ENCODE results near the gene CDRT4. TPM values are rescaled to one million over a fixed set of nuclear protein-coding genes. Genes with fewer than 3 reads are reported as not detected.
"Not testable (repeated sequence)": the region's sequence is repeated elsewhere in the genome, so short reads cannot be mapped to it uniquely, and the experiment has no call there.

Gene CDRT4
- polyA plus RNA-seq, 3 donors from 2014 or later, result 0.69 to 5.1 TPM; not detected in 1

- H3K27me3 Mint-ChIP-seq (ENCODE audit: low read depth in 3 of 3), result peaks cover 0 to 3% (median 3%) of the 10 kb centered on the region in 3 donors
- H3K27ac Mint-ChIP-seq, result no peak overlapping the region
- H3K4me3 Mint-ChIP-seq, result no peak overlapping the region
- DNase-seq, result no peak
- H3K4me1 Mint-ChIP-seq, result peaks cover 0 to 13% of the 10 kb centered on the region in 2 donors
- H3K36me3 Mint-ChIP-seq, result peaks cover 23 to 51% (median 42%) of the 10 kb centered on the region in 3 donors
- H3K9me3 Mint-ChIP-seq, result no peaks in the 10 kb centered on the region
Measured at GRCh38 chr17:15442311-15443180, 24.9 kb downstream of the CDRT4 start.

- Mint-ChIP-seq H3K27ac (no peak overlapping the region), H3K27me3 (ENCODE audit: low read depth in 3 of 3) (peaks cover 0 to 3% (median 1%) of the 10 kb centered on the region in 3 donors), H3K36me3 (peaks cover 23 to 56% (median 50%) of the 10 kb centered on the region in 3 donors), H3K4me3 (no peak overlapping the region), H3K4me1 (peaks cover 11 to 25% of the 10 kb centered on the region in 2 donors), H3K9me3 (no peaks in the 10 kb centered on the region)
- DNase-seq, result no peak
Measured at GRCh38 chr17:15441315-15441714, 26.1 kb downstream of the CDRT4 start.

DNA sequence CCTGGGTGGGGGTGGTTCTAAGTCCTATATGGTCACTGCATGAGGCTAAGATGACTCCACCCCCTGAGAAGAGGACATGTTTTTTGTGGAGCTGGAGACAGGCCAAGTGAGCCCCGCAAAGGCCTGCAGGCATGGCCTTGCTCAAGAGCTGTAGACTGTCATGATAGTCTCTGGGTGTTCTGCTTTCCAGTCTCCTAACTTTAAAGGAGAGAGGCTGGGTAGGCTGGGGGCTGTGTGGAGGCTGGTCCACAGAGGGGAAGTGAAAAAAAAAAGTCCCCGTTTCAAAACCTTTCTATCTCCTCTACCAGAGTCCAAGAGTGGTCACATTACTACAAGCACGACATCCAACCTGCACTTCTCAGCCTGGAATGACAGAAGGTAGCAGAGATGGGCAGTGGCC is 27.1 kb downstream of the CDRT4 start:
- Mint-ChIP-seq H3K4me1 (peaks cover 14 to 28% of the 10 kb centered on the region in 2 donors), H3K4me3 (no peak overlapping the region), H3K27ac (peak overlapping the region in 1 of 6 donors; percentile 39), H3K27me3 (ENCODE audit: low read depth in 3 of 3) (peaks cover 0 to 3% (median 0%) of the 10 kb centered on the region in 3 donors), H3K36me3 (peaks cover 23 to 55% (median 49%) of the 10 kb centered on the region in 3 donors), H3K9me3 (no peaks in the 10 kb centered on the region)
- no peak for DNase-seq

DNA sequence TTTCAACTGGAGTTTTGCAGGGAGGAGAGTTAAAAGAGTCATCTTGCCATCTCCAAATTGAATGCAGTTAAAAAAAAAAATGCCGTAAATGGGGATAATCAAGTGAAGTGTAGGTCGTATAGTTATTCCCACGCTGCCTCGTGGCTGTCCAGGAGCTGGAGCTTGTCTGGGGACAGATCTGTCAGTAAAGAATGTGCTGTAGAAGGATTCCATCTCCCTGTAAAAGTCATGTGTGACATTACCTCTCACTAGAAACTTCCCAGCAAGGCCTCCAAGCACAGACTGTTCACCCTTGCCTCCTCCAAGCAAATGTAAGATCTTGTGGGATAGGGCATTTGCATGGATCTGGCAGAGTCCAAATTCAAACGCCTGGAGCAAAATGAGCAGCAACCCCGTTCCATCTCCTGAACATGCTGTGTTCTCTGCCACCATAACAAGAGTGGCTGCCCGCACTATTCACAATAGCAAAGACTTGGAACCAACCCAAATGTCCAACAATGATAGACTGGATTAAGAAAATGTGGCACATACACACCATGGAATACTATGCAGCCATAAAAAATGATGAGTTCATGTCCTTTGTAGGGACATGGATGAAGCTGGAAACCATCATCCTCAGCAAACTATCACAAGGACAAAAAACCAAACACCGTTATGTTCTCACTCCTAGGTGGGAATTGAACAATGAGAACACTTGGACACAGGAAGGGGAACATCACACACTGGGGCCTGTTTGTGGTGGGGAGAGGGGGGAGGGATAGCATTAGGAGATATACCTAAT is 28.0 kb downstream of the CDRT4 start:
- Mint-ChIP-seq H3K27ac (peak overlapping the region in 1 of 6 donors; percentile 26), H3K36me3 (peaks cover 23 to 55% (median 50%) of the 10 kb centered on the region in 3 donors), H3K4me1 (peaks cover 14 to 20% of the 10 kb centered on the region in 2 donors)
- not testable (repeated sequence) for H3K4me3 Mint-ChIP-seq; H3K27me3 Mint-ChIP-seq (ENCODE audit: low read depth in 3 of 3); DNase-seq; H3K9me3 Mint-ChIP-seq

DNA sequence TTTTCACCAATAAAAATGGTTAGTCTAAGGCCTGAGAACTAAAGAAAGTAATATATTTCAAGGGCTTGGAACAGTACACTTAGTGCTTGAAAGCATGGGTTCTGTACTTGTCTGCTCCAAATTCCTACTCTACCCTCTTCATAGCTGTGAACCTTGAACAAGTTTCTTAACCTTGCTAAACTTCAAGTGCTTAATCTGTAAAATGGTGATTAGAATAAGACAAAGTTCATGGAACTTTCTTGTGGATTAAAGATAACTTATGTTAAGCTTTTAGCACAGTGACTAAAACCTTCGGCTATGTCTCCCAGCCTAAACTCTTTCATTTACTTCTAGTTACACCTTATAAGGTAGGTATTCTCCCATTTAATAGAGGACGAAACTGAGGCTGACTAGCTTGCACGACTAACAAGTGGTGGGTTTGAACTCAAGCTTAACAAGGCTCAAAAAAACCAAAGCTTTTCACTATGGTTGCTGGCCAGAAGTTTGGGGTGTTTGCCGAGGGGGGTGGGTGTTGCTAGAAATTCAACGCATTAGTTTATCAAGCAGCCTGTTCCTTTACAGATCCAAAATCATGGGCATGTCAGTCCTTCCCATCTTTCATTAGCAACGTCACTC is 28.8 kb downstream of the CDRT4 start:
- DNase-seq, result no peak
- Mint-ChIP-seq H3K27me3 (ENCODE audit: low read depth in 3 of 3) (peaks cover 0 to 3% (median 0%) of the 10 kb centered on the region in 3 donors), H3K4me1 (peaks cover 14 to 20% of the 10 kb centered on the region in 2 donors), H3K27ac (peak overlapping the region in 3 of 6 donors; percentile 11 to 31 (median 26)), H3K9me3 (no peaks in the 10 kb centered on the region), H3K36me3 (peaks cover 23 to 55% (median 50%) of the 10 kb centered on the region in 3 donors), H3K4me3 (no peak overlapping the region)

DNA sequence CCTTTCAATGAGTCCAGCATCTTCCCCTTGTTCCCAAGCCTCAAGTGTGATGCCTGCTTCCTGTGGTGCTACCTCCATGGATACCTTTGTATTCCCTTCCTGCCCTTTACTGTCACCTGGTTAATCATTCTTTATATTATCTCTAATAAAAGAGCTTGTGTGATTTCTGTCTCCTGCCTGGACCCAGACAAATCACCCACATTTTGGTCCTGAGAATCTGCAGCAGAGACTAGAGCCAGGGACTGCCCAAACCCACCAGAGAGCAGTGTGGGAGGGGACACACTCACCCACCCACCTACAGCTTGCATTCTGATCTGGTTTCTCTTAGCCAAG is 30.2 kb downstream of the CDRT4 start:
- H3K4me1 Mint-ChIP-seq, result peaks cover 14 to 20% of the 10 kb centered on the region in 2 donors
- H3K27ac Mint-ChIP-seq, result peak overlapping the region; percentile 55 to 88 (median 72)
- H3K36me3 Mint-ChIP-seq, result peaks cover 23 to 50% (median 49%) of the 10 kb centered on the region in 3 donors
- no peaks in the 10 kb centered on the region for H3K27me3 Mint-ChIP-seq (ENCODE audit: low read depth in 3 of 3)
- H3K4me3 Mint-ChIP-seq, result peak overlapping the region in 4 of 5 donors; percentile 8 to 39 (median 22)
- DNase-seq, result no peak
- no peaks in the 10 kb centered on the region for H3K9me3 Mint-ChIP-seq

DNA sequence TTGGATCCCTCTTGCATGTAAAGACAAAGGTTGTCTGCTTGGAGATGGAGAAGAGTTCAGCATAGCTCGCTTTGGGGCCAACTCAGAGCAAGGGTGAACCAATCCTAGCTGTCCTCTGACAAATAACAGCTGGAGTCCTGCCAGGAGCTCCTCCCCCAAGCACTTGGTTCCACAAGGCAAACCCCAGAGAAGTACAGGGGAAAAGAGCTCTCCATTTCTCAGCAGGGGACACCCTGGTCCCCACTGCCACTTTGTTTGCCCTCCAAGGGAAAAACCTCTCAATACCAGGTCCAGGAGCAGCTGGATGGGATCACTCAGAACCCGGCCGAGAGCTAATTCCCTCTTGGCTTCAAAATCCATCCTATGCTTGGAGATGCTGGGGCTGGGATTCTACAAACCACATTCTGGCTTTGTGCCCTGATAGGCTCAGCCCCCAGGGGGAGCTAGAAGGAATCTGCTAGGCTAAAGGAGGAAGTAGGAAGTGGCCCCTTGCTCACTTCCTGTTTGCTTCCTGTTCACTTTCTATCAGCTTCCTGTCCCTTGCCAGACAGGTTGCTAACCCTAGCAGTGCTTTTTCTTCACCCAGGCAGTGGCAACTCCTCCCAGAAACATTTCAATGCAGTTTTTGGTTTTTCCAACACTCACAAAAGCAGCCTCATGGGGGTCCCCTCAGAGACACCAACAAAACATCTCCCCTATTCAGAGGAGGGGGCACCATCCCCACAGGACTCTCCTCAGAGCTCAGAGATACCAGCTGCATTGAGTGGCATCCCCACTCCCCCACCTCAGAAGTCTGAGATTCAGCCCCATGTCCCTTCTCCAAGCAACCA is 30.7 kb downstream of the CDRT4 start:
- H3K36me3 Mint-ChIP-seq, result peaks cover 23 to 48% (median 46%) of the 10 kb centered on the region in 3 donors
- DNase-seq, result peak; percentile 19 to 42 (median 28)
- no peaks in the 10 kb centered on the region for H3K27me3 Mint-ChIP-seq (ENCODE audit: low read depth in 3 of 3)
- H3K9me3 Mint-ChIP-seq, result no peaks in the 10 kb centered on the region
- peak overlapping the region in 4 of 5 donors; percentile 8 to 39 (median 22) for H3K4me3 Mint-ChIP-seq
- H3K4me1 Mint-ChIP-seq, result peaks cover 14 to 20% of the 10 kb centered on the region in 2 donors
- H3K27ac Mint-ChIP-seq, result peak overlapping the region; percentile 55 to 88 (median 72)

- no peak overlapping the region for H3K4me3 Mint-ChIP-seq
Measured at GRCh38 chr17:15434956-15435355, 32.5 kb downstream of the CDRT4 start.

GRCh38 chr17:15432807-15433611 is 34.4 kb downstream of the CDRT4 start:
- H3K4me1 Mint-ChIP-seq, result peaks cover 14 to 20% of the 10 kb centered on the region in 2 donors
- H3K27me3 Mint-ChIP-seq (ENCODE audit: low read depth in 3 of 3), result no peaks in the 10 kb centered on the region
- peaks cover 6 to 25% (median 22%) of the 10 kb centered on the region in 3 donors for H3K36me3 Mint-ChIP-seq
- H3K27ac Mint-ChIP-seq, result peak overlapping the region in 1 of 6 donors; percentile 67
- H3K4me3 Mint-ChIP-seq, result no peak overlapping the region
- H3K9me3 Mint-ChIP-seq, result no peaks in the 10 kb centered on the region
- DNase-seq, result no peak

More at GRCh38 chr17:15434956-15435355, 32.5 kb downstream of the CDRT4 start:
- Mint-ChIP-seq H3K27ac (no peak overlapping the region), H3K36me3 (peaks cover 15 to 39% (median 38%) of the 10 kb centered on the region in 3 donors), H3K9me3 (no peaks in the 10 kb centered on the region), H3K27me3 (ENCODE audit: low read depth in 3 of 3) (no peaks in the 10 kb centered on the region), H3K4me1 (peaks cover 14 to 20% of the 10 kb centered on the region in 2 donors)
- DNase-seq, result no peak

- Mint-ChIP-seq H3K27ac (no peak overlapping the region), H3K27me3 (ENCODE audit: low read depth in 3 of 3) (no peaks in the 10 kb centered on the region), H3K4me1 (peaks cover 7 to 12% of the 10 kb centered on the region in 2 donors), H3K36me3 (peaks cover 8 to 19% (median 13%) of the 10 kb centered on the region in 3 donors), H3K9me3 (no peaks in the 10 kb centered on the region), H3K4me3 (no peak overlapping the region)
- no peak for DNase-seq
Measured at GRCh38 chr17:15431766-15432165, 35.7 kb downstream of the CDRT4 start.

DNA sequence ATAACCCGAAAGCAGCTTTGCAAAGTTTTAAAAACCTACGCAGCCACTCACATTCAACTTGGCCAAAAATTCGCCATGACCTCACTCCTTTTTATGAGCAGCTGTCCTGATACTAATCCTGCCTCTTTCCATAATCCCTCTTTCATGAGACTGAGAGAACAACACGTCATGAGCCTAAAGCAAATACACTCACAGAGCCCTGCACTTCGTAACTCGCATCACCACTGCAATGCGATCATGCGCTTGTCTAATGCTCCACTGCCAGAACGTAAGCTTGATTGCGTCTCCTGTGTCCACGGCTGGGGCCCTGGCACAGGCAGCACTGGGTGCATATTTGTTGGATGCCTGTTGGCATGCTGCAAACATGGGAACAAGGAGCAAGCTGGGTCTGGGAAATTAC is 36.2 kb downstream of the CDRT4 start:
- no peaks in the 10 kb centered on the region for H3K9me3 Mint-ChIP-seq
- H3K27ac Mint-ChIP-seq, result no peak overlapping the region
- peaks cover 1 to 6% of the 10 kb centered on the region in 2 donors for H3K4me1 Mint-ChIP-seq
- H3K4me3 Mint-ChIP-seq, result no peak overlapping the region
- peaks cover 13 to 18% (median 13%) of the 10 kb centered on the region in 3 donors for H3K36me3 Mint-ChIP-seq
- DNase-seq, result no peak
- no peaks in the 10 kb centered on the region for H3K27me3 Mint-ChIP-seq (ENCODE audit: low read depth in 3 of 3)

GRCh38 chr17:15424521-15424920 is 42.9 kb downstream of the CDRT4 start:
- H3K36me3 Mint-ChIP-seq, result peaks cover 4 to 17% (median 8%) of the 10 kb centered on the region in 3 donors
- no peaks in the 10 kb centered on the region for H3K9me3 Mint-ChIP-seq
- no peak overlapping the region for H3K27ac Mint-ChIP-seq
- no peak for DNase-seq
- H3K4me1 Mint-ChIP-seq, result no peaks in the 10 kb centered on the region
- no peak overlapping the region for H3K4me3 Mint-ChIP-seq
- H3K27me3 Mint-ChIP-seq (ENCODE audit: low read depth in 3 of 3), result peaks cover 0 to 1% (median 0%) of the 10 kb centered on the region in 3 donors

Measured in immature natural killer cell (primary cell).